ENCODE data around the gene RCSD1. TPM values are rescaled to one million over a fixed set of nuclear protein-coding genes. Genes with fewer than 3 reads are reported as not detected.

RCSD1 gene
- total RNA-seq, 1 experiment from 2014 or later = not detected

- H3K27me3 ChIP-seq (replicated peaks; ENCODE audit: insufficient read depth, low read depth, low read length, poor library complexity) = no peaks in the 10 kb centered on the region
- ChIA-PET CTCF (no interaction called here), POLR2A (ENCODE audit: low non-redundant PET) (no interaction called here)
- no peaks in the 10 kb centered on the region for H3K9me3 ChIP-seq (ENCODE audit: low read depth, low read length, poor library complexity, severe bottlenecking)
- no peak overlapping the region for H3K4me3 ChIP-seq (ENCODE audit: low read depth, low read length, poor library complexity, severe bottlenecking)
- no TSS peak for BruUV-seq (replicated peaks)
- no peak for DNase-seq (ENCODE audit: low spot score)
- no peaks in the 10 kb centered on the region for H3K36me3 ChIP-seq (ENCODE audit: insufficient read depth, low read length, poor library complexity, severe bottlenecking)
- TF ChIP-seq, protein P1, sequence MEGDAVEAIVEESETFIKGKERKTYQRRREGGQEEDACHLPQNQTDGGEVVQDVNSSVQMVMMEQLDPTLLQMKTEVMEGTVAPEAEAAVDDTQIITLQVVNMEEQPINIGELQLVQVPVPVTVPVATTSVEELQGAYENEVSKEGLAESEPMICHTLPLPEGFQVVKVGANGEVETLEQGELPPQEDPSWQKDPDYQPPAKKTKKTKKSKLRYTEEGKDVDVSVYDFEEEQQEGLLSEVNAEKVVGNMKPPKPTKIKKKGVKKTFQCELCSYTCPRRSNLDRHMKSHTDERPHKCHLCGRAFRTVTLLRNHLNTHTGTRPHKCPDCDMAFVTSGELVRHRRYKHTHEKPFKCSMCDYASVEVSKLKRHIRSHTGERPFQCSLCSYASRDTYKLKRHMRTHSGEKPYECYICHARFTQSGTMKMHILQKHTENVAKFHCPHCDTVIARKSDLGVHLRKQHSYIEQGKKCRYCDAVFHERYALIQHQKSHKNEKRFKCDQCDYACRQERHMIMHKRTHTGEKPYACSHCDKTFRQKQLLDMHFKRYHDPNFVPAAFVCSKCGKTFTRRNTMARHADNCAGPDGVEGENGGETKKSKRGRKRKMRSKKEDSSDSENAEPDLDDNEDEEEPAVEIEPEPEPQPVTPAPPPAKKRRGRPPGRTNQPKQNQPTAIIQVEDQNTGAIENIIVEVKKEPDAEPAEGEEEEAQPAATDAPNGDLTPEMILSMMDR (conservative IDR thresholded peaks at IDR 0.05; ENCODE audit: low read depth, low read length) = no peak
- no peak for TF ChIP-seq EZH2 (IDR thresholded peaks at IDR 0.05; ENCODE audit: borderline replicate concordance, low read depth, low read length, poor library complexity, severe bottlenecking)
- no peak overlapping the region for H3K27ac ChIP-seq (ENCODE audit: low read depth, low read length, poor library complexity, severe bottlenecking)
- no peaks in the 10 kb centered on the region for H3K4me1 ChIP-seq (ENCODE audit: insufficient read depth, low read length, poor library complexity, severe bottlenecking)
- intact Hi-C loops (cut with micrococcal nuclease; ENCODE audit: unreplicated experiment) = no loop called here
These were observed 37.5 kb downstream of the RCSD1 start for GRCh38 chr1:167667536-167667935.

DNA sequence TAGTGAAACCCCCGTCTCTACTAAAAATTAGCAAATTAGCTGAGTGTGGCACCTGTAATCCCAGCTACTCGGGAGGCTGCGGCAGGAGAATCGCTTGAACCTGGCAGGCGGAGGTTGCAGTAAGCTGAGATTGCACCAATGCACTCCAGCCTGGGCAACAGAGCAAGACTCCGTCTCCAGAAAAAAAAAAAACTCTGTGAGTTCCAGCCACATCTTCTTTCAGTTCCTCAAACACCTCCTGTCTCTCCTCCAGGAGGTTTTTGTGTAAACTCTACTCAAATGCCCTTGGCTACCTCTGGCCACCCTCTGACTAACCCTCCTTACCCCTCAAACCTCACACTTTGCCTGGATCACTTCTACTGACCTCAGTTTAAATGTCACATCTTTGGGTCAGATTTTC, 38.1 kb downstream of the RCSD1 start:
- TF ChIP-seq, protein P1 (conservative IDR thresholded peaks at IDR 0.05; ENCODE audit: low read depth, low read length) = no peak
- no peak for TF ChIP-seq EZH2 (IDR thresholded peaks at IDR 0.05; ENCODE audit: borderline replicate concordance, low read depth, low read length, poor library complexity, severe bottlenecking)
- intact Hi-C loops (cut with micrococcal nuclease; ENCODE audit: unreplicated experiment) = no loop called here
- no peaks in the 10 kb centered on the region for H3K9me3 ChIP-seq (ENCODE audit: low read depth, low read length, poor library complexity, severe bottlenecking)
- BruUV-seq (replicated peaks) = no TSS peak
- H3K4me1 ChIP-seq (ENCODE audit: insufficient read depth, low read length, poor library complexity, severe bottlenecking) = no peaks in the 10 kb centered on the region
- no peak overlapping the region for H3K27ac ChIP-seq (ENCODE audit: low read depth, low read length, poor library complexity, severe bottlenecking)
- POLR2A ChIA-PET (ENCODE audit: low non-redundant PET) = no interaction called here
- no peak overlapping the region for H3K4me3 ChIP-seq (ENCODE audit: low read depth, low read length, poor library complexity, severe bottlenecking)
- no peaks in the 10 kb centered on the region for H3K27me3 ChIP-seq (replicated peaks; ENCODE audit: insufficient read depth, low read depth, low read length, poor library complexity)
- no peak for DNase-seq (ENCODE audit: low spot score)
- no peaks in the 10 kb centered on the region for H3K36me3 ChIP-seq (ENCODE audit: insufficient read depth, low read length, poor library complexity, severe bottlenecking)
- CTCF ChIA-PET = no interaction called here

DNA sequence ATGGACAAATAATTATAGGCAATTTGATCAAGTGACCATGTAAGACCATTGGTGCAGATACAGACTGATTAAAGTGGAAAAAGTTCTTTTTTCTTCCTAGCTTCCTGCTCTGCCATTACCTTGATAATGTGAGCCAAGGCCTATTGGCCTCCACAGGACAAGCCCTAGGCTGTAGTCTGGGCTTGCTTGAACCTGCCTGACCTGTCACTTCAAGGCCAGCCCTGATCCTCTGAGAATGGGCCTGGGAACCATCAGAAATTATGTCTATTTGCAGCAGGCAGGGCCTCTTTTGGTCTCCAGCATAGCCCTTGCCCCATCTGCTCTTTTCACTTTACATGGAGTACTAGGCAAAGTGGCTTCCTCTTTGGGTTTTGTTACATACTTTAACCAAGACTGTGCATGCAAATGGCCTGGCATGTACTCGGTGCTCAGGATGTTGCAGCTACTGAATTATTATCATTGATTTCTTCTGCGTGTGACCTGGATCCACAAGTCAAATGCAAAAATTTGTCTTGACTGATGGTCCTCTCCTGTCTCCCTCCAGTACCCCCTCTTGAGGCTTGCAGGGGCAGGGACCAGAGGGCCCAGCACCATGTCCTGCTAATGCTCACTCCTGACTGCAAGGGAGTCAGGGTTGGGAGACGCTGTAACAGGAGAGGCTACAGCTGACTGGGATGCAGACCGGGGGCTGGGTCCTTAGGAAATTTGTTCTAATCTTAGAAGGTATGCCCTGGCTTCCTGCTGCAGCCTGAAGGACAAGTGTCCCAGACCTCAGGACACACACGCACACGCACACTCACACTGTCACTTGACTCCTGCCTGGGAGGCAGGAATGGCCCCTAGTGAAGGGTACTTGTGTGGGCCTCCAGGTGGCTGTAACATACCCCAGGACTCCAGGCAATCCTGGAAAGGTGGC, 39.4 kb downstream of the RCSD1 start:
- DNase-seq (ENCODE audit: low spot score) = no peak
- Histone ChIP-seq H3K4me3 (ENCODE audit: low read depth, low read length, poor library complexity, severe bottlenecking) (no peak overlapping the region), H3K27ac (ENCODE audit: low read depth, low read length, poor library complexity, severe bottlenecking) (no peak overlapping the region), H3K9me3 (ENCODE audit: low read depth, low read length, poor library complexity, severe bottlenecking) (no peaks in the 10 kb centered on the region), H3K4me1 (ENCODE audit: insufficient read depth, low read length, poor library complexity, severe bottlenecking) (no peaks in the 10 kb centered on the region), H3K36me3 (ENCODE audit: insufficient read depth, low read length, poor library complexity, severe bottlenecking) (no peaks in the 10 kb centered on the region), H3K27me3 (replicated peaks; ENCODE audit: insufficient read depth, low read depth, low read length, poor library complexity) (no peaks in the 10 kb centered on the region)
- POLR2A ChIA-PET (ENCODE audit: low non-redundant PET) = no interaction called here
- intact Hi-C loops (cut with micrococcal nuclease; ENCODE audit: unreplicated experiment) = no loop called here
- TF ChIP-seq EZH2 (IDR thresholded peaks at IDR 0.05; ENCODE audit: borderline replicate concordance, low read depth, low read length, poor library complexity, severe bottlenecking) = no peak
- TF ChIP-seq, protein P1 (conservative IDR thresholded peaks at IDR 0.05; ENCODE audit: low read depth, low read length) = no peak
- no TSS peak for BruUV-seq (replicated peaks)
- CTCF ChIA-PET = no interaction called here

Measured in A673 (cell line).